Superior temporal gyrus (tissue), 1 donor: ENCODE data around the gene FCHO2.
A peak's percentile ranks its signal among the peaks of the same experiment; 100 is the strongest.
"Not testable (repeated sequence)": the region's sequence is repeated elsewhere in the genome, so short reads cannot be mapped to it uniquely, and the experiment has no call there.

Source experiments
- DNase-seq: peaks from one replicate; pipeline ENCODE4 v3.0.0-alpha.2; 2016; ENCODE audit errors: extremely low spot score

FCHO2 gene

GRCh38 chr5:72955768-72956323 lies at the start of gene FCHO2:
Gene FCHO2 (plus strand): TSS chr5:72956041. CDS start chr5:72956097, 56 bp downstream.
- peak; percentile 98 for DNase-seq

GRCh38 chr5:72906806-72907205 lies 49.0 kb upstream of the FCHO2 start:
- DNase-seq = no peak

- DNase-seq = peak; percentile 4
Measured at GRCh38 chr5:72908664-72909063, 47.2 kb upstream of the FCHO2 start.

GRCh38 chr5:72917371-72917776 lies 38.5 kb upstream of the FCHO2 start:
- no peak for DNase-seq

GRCh38 chr5:72920690-72921502 lies 34.9 kb upstream of the FCHO2 start:
- DNase-seq = no peak

- peak; percentile 6 for DNase-seq
Measured at GRCh38 chr5:72921886-72922285, 34.0 kb upstream of the FCHO2 start.

- DNase-seq = no peak
Measured at GRCh38 chr5:72922422-72922821, 33.4 kb upstream of the FCHO2 start.

- no peak for DNase-seq
Measured at GRCh38 chr5:72925336-72926010, 30.4 kb upstream of the FCHO2 start.

- DNase-seq = not testable (repeated sequence)
Measured at GRCh38 chr5:72932686-72933085, 23.2 kb upstream of the FCHO2 start.

GRCh38 chr5:72934953-72935725 lies 20.7 kb upstream of the FCHO2 start:
- not testable (repeated sequence) for DNase-seq

GRCh38 chr5:72936893-72937292 lies 18.9 kb upstream of the FCHO2 start:
- peak; percentile 29 for DNase-seq

- no peak for DNase-seq
Measured at GRCh38 chr5:72937517-72938061, 18.3 kb upstream of the FCHO2 start.

- DNase-seq = no peak
Measured at GRCh38 chr5:72938206-72938605, 17.6 kb upstream of the FCHO2 start.

GRCh38 chr5:72940082-72940481 lies 15.8 kb upstream of the FCHO2 start:
- no peak for DNase-seq

GRCh38 chr5:72943307-72943706 lies 12.5 kb upstream of the FCHO2 start:
- no peak for DNase-seq

GRCh38 chr5:72947498-72947897 lies 8.3 kb upstream of the FCHO2 start:
- DNase-seq = no peak

- no peak for DNase-seq
Measured at GRCh38 chr5:72949481-72949880, 6.4 kb upstream of the FCHO2 start.

GRCh38 chr5:72951671-72952468 lies 4.0 kb upstream of the FCHO2 start:
- DNase-seq = peak; percentile 7

GRCh38 chr5:72954389-72954788 lies 1.5 kb upstream of the FCHO2 start:
- DNase-seq = no peak

GRCh38 chr5:72955143-72955767 lies 586 bp upstream of the FCHO2 start:
- DNase-seq = no peak
